Upper lobe of right lung (tissue), 1 donor: ENCODE measurements around the gene NKX2-3. TPM values are rescaled to one million over a fixed set of nuclear protein-coding genes. Genes with fewer than 3 reads are reported as not detected.

Experiments
- ATAC-seq: fragments of 200-7000 bp; cut with Tn5 transposase; one replicate; pipeline ENCODE4 v1.9.1; 2020; ENCODE audit warnings: mild to moderate bottlenecking, moderate library complexity
- DNase-seq: peaks from one replicate; pipeline ENCODE4 v3.0.0-alpha.2; 2020
- H3K27ac ChIP-seq: fragments of 200-600 bp; one replicate; pipeline ENCODE4 v1.8.0; 2022
- H3K27me3 ChIP-seq: fragments of 200-600 bp; one replicate; pipeline ENCODE4 v1.8.0; 2022; ENCODE audit warnings: mild to moderate bottlenecking
- H3K36me3 ChIP-seq: fragments of 200-600 bp; one replicate; pipeline ENCODE4 v1.8.0; 2022
- H3K4me1 ChIP-seq: fragments of 200-600 bp; one replicate; pipeline ENCODE4 v1.8.0; 2022
- H3K4me3 ChIP-seq: fragments of 200-600 bp; one replicate; pipeline ENCODE4 v1.8.0; 2022; ENCODE audit warnings: mild to moderate bottlenecking
- H3K9me3 ChIP-seq: fragments of 200-600 bp; one replicate; pipeline ENCODE4 v1.8.0; 2022
- intact Hi-C: fragments of 100-400 bp; cut with DNase I; formaldehyde crosslinking; loops from one replicate; pipeline ENCODE4 v1.11.0; 2022
- total RNA-seq: library from RNA; stranded (reverse); fragmentation: NEBNext Ultra II Directional; extraction: Animal tissue kit (Norgen Biotek cat#: 25700); gene quantifications from one replicate; pipeline ENCODE4 v1.2.1, GENCODE V29; 2021
- TF ChIP-seq, protein P1 (sequence below): fragments of 200-600 bp; IDR thresholded peaks from one replicate; pipeline ENCODE4 v1.8.0; 2022; ENCODE audit warnings: antibody characterized with exemption
- donor health status: DM: no; HTN: yes; CAD: no; lungs with severe emphysema.

The NKX2-3 gene
- total RNA-seq, 1 donor from 2014 or later, result 0.26 TPM

DNA sequence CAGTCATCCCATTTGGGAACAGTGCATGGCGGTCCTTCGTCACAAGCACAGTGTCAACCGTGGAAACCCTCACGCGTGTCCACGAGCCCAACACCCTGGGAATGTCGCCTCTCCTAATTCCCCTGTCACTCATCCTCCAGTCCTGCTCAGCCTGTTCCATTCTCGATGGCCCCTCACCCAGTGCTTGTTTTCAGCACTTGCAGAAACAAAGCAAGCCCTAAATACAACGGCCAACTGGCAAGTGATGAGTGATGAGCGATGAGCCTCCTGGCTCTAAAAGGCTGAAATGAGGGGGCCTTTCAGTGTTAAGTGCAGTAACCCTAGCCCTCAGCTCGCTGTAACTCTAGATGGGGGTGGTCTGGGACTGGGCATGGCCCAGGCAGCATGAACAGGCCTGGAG, 22.6 kb downstream of the NKX2-3 start:
- ATAC-seq, result no peak
- H3K27me3 ChIP-seq, result peaks cover 36% of the 10 kb centered on the region
- intact Hi-C loops, result no loop called here
- no peak overlapping the region for H3K4me3 ChIP-seq
- H3K36me3 ChIP-seq, result no peaks in the 10 kb centered on the region
- no peaks in the 10 kb centered on the region for H3K4me1 ChIP-seq
- TF ChIP-seq, protein P1, sequence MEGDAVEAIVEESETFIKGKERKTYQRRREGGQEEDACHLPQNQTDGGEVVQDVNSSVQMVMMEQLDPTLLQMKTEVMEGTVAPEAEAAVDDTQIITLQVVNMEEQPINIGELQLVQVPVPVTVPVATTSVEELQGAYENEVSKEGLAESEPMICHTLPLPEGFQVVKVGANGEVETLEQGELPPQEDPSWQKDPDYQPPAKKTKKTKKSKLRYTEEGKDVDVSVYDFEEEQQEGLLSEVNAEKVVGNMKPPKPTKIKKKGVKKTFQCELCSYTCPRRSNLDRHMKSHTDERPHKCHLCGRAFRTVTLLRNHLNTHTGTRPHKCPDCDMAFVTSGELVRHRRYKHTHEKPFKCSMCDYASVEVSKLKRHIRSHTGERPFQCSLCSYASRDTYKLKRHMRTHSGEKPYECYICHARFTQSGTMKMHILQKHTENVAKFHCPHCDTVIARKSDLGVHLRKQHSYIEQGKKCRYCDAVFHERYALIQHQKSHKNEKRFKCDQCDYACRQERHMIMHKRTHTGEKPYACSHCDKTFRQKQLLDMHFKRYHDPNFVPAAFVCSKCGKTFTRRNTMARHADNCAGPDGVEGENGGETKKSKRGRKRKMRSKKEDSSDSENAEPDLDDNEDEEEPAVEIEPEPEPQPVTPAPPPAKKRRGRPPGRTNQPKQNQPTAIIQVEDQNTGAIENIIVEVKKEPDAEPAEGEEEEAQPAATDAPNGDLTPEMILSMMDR, result no peak
- H3K9me3 ChIP-seq, result no peaks in the 10 kb centered on the region
- H3K27ac ChIP-seq, result no peak overlapping the region
- DNase-seq, result no peak

GRCh38 chr10:99555825-99556523, 23.2 kb downstream of the NKX2-3 start:
- Histone ChIP-seq H3K9me3 (no peaks in the 10 kb centered on the region), H3K36me3 (no peaks in the 10 kb centered on the region), H3K4me1 (no peaks in the 10 kb centered on the region), H3K27ac (no peak overlapping the region), H3K27me3 (peaks cover 36% of the 10 kb centered on the region), H3K4me3 (no peak overlapping the region)
- intact Hi-C loops, result no loop called here
- ATAC-seq, result no peak
- no peak for DNase-seq
- TF ChIP-seq, protein P1, result no peak

DNA sequence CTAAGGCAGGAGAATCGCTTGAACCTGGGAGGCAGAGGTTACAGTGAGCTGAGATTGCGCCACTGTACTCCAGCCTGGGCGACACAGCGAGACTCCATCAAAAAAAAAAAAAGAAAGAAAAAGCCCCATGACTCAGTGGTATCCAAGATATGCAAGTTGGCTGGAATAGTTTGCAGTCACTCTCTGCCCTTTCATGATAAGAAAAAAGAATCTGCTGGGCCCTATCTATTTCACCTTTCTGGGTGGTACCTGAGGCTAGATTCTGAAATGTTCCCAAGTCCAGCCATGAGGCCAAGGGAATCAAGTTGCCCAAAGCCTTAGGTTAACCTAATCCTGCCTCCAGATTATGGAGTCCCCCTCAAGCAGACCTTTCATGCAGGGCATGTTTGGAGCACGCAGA, 24.3 kb downstream of the NKX2-3 start:
- TF ChIP-seq, protein P1, result no peak
- DNase-seq, result no peak
- intact Hi-C loops, result no loop called here
- H3K36me3 ChIP-seq, result no peaks in the 10 kb centered on the region
- H3K4me1 ChIP-seq, result no peaks in the 10 kb centered on the region
- no peak overlapping the region for H3K27ac ChIP-seq
- H3K27me3 ChIP-seq, result peaks cover 36% of the 10 kb centered on the region
- H3K4me3 ChIP-seq, result no peak overlapping the region
- no peaks in the 10 kb centered on the region for H3K9me3 ChIP-seq
- ATAC-seq, result no peak

DNA sequence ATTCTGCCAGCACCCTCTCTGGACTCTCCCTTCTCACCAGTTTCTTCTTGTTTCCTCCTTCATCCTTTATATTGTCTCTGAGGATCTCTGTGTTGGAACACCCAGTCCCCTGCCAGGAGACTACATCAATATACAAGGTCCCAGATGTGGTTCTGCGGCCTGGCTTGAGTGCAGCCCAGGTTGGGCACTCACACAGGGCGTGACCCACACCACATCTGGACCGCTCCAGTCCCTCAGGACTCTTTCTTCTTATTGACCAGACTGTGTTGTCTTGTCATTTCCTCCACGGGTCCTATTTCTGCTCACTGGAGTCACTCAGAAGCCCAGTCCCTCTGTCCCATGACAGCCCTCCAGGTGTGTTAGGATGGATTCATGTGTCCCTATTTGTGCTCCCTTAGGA, 26.0 kb downstream of the NKX2-3 start:
- peaks cover 26% of the 10 kb centered on the region for H3K27me3 ChIP-seq

GRCh38 chr10:99560277-99561126, 27.8 kb downstream of the NKX2-3 start:
- no peaks in the 10 kb centered on the region for H3K4me1 ChIP-seq
- H3K4me3 ChIP-seq, result no peak overlapping the region
- no peaks in the 10 kb centered on the region for H3K9me3 ChIP-seq
- H3K27me3 ChIP-seq, result peaks cover 10% of the 10 kb centered on the region
- H3K36me3 ChIP-seq, result no peaks in the 10 kb centered on the region
- TF ChIP-seq, protein P1, result peak; percentile 67
- DNase-seq, result no peak
- H3K27ac ChIP-seq, result no peak overlapping the region
- intact Hi-C loops, result loop anchor here (10.0 kb wide), 1 partner anchor 54 kb away; no protein-coding TSS in a partner anchor
- peak; percentile 74 for ATAC-seq

More for the DNA sequence above, 26.0 kb downstream of the NKX2-3 start:
- Histone ChIP-seq H3K4me3 (no peak overlapping the region), H3K4me1 (no peaks in the 10 kb centered on the region), H3K27ac (no peak overlapping the region), H3K36me3 (no peaks in the 10 kb centered on the region), H3K9me3 (no peaks in the 10 kb centered on the region)
- TF ChIP-seq, protein P1, result no peak
- intact Hi-C loops, result no loop called here
- DNase-seq (no peak), ATAC-seq (peak; percentile 31)
